Naive thymus-derived CD4-positive, alpha-beta T cell (primary cell): ENCODE measurements around the gene PPP1R7. TPM values are rescaled to one million over a fixed set of nuclear protein-coding genes. Genes with fewer than 3 reads are reported as not detected.

ENCODE experiments used
- ATAC-seq: fragments of 150-1000 bp; cut with Tn5 transposase; 2 replicates; pipeline ENCODE4 v1.10.0; 2021; ENCODE audit warnings: mild to moderate bottlenecking, moderate library complexity
- CTCF ChIA-PET: fragments of 350-600 bp; sonication (Branson Sonifier 250); formaldehyde crosslinking; loops from one replicate; lab custom pipeline; 2021; ENCODE audit warnings: antibody characterized with exemption; lab: Charles Lee
- POLR2A ChIA-PET: fragments of 350-600 bp; sonication (Branson Sonifier 250); formaldehyde crosslinking; loops from one replicate; lab custom pipeline; 2021; ENCODE audit warnings: antibody characterized with exemption, inconsistent platforms; lab: Charles Lee
- DNase-seq, 9 donors: peaks; one replicate each; pipeline versions ENCODE4 v3.0.0 to v3.0.0-alpha.2; 2020 to 2022; ENCODE audit warnings: mixed read lengths in 1 of 9
- H3K27ac ChIP-seq: one replicate; pipeline ENCODE4 v1.7.0; 2013; ENCODE audit warnings: mild to moderate bottlenecking, low read depth, low read length, moderate library complexity
- H3K27me3 ChIP-seq, 2 donors: one replicate each; pipeline ENCODE4 v1.7.0; 2013; ENCODE audit warnings: low read length in 2 of 2, mild to moderate bottlenecking in 2 of 2, moderate library complexity in 2 of 2; ENCODE audit not compliant: control insufficient read depth in 2 of 2, insufficient read depth in 2 of 2
- H3K36me3 ChIP-seq, 3 experiments: 1 replicate in 2 of 3; 2 replicates in 1 of 3; pipeline ENCODE4 v1.7.0; 2013; ENCODE audit warnings: low read length in 3 of 3, mild to moderate bottlenecking in 3 of 3, moderate library complexity in 1 of 3; ENCODE audit not compliant: insufficient read depth in 3 of 3, control insufficient read depth in 2 of 3
- H3K4me1 ChIP-seq, 2 donors: one replicate each; pipeline ENCODE4 v1.7.0; 2013; ENCODE audit warnings: low read length in 2 of 2, mild to moderate bottlenecking in 2 of 2, moderate library complexity in 1 of 2; ENCODE audit not compliant: control insufficient read depth in 2 of 2, insufficient read depth in 2 of 2
- H3K4me3 ChIP-seq: 2 replicates; pipeline ENCODE4 v1.7.0; 2013; ENCODE audit warnings: mild to moderate bottlenecking, low read length
- H3K9me3 ChIP-seq, 3 experiments: 1 replicate in 2 of 3; 2 replicates in 1 of 3; pipeline ENCODE4 v1.7.0; 2013; ENCODE audit warnings: low read length in 3 of 3; ENCODE audit not compliant: control insufficient read depth in 2 of 3
- H3K27ac Mint-ChIP-seq, 9 donors: one replicate each; pipeline ENCODE4 v1.8.0; 2020 to 2022; ENCODE audit warnings: mixed read lengths in 9 of 9, mild to moderate bottlenecking in 8 of 9, moderate library complexity in 5 of 9, inconsistent platforms in 2 of 9
- H3K27me3 Mint-ChIP-seq, 5 donors: one replicate each; pipeline ENCODE4 v1.8.0; 2021 to 2022; ENCODE audit warnings: mixed read lengths in 5 of 5, mild to moderate bottlenecking in 1 of 5
- H3K36me3 Mint-ChIP-seq, 5 donors: one replicate each; pipeline ENCODE4 v1.8.0; 2020 to 2022; ENCODE audit warnings: mixed read lengths in 5 of 5, mild to moderate bottlenecking in 3 of 5, inconsistent platforms in 1 of 5
- H3K4me1 Mint-ChIP-seq, 7 donors: one replicate each; pipeline ENCODE4 v1.8.0; 2020 to 2022; ENCODE audit warnings: mixed read lengths in 7 of 7, mild to moderate bottlenecking in 3 of 7, inconsistent platforms in 1 of 7
- H3K4me3 Mint-ChIP-seq, 10 donors: one replicate each; pipeline ENCODE4 v1.8.0; 2020 to 2022; ENCODE audit warnings: mild to moderate bottlenecking in 10 of 10, mixed read lengths in 10 of 10, moderate library complexity in 6 of 10, inconsistent platforms in 2 of 10
- H3K9me3 Mint-ChIP-seq, 11 donors: one replicate each; pipeline ENCODE4 v1.8.0; 2020 to 2022; ENCODE audit warnings: mixed read lengths in 11 of 11, mild to moderate bottlenecking in 4 of 11, inconsistent platforms in 1 of 11, moderate library complexity in 1 of 11
- intact Hi-C, 2 donors: fragments of 100-400 bp; cut with micrococcal nuclease; formaldehyde crosslinking; loops; one replicate each; pipeline ENCODE4 v1.15.1; 2023
- polyA plus RNA-seq, 2 donors: library from polyadenylated mRNA; unstranded; fragments of 300-500 nt; fragmentation: Illumina TruSeq; gene quantifications; one replicate each; pipeline ENCODE4 v1.2.3, GENCODE V29; 2021
- total RNA-seq, 6 experiments: library from RNA in 5 of 6; stranded (reverse) in 5 of 6; gene quantifications; 1 replicate in 5 of 6; 2 replicates in 1 of 6; pipeline ENCODE4 v1.2.3 and lab custom pipeline; 2021 to 2026

Gene PPP1R7
- total and polyA plus RNA-seq, 7 experiments from 2014 or later = 39.2 to 122 (median 59.0) TPM

DNA sequence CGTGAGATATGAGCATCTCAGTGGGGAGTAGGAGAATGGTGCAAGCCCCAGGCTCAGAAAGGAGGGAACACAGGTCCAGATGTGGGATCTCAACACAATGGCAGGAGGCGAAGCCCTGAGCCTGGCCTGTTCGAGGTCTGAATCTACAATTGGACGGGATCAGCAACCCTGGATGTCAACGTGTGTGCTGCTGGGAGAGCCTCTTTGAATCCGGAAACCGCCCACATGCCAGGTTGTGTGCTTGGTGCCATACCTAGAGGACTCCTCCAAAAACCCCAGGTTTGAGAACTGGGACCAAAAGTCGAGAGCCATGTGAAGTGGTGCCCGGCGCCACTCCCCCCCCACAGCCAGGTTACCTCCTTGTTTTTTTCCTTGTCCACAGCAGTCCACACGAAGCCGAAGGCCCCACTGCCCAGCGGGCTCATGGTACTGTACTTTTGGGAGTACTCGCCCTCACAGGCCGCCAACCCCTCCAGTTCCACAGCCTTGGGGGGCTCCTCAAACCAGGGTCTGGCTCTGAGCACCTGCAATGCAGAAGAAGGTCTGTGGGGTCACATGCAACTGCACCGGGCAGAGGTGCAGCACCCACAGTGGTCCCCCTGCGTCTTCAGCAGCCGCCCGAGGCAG lies 27.8 kb upstream of the PPP1R7 start:
- intact Hi-C loops = no loop called here
- no peaks in the 10 kb centered on the region for H3K9me3 Mint-ChIP-seq
- CTCF ChIA-PET = no interaction called here
- DNase-seq = no peak
- H3K36me3 Mint-ChIP-seq = peaks cover 9 to 42% (median 27%) of the 10 kb centered on the region in 5 donors
- no peaks in the 10 kb centered on the region for H3K27me3 ChIP-seq
- peaks cover 0 to 20% (median 7%) of the 10 kb centered on the region in 7 donors for H3K4me1 Mint-ChIP-seq
- no peaks in the 10 kb centered on the region for H3K9me3 ChIP-seq
- no peak for ATAC-seq
- H3K27ac Mint-ChIP-seq = peak overlapping the region in 3 of 9 donors; percentile 21 to 32 (median 22)
- no peaks in the 10 kb centered on the region for H3K27me3 Mint-ChIP-seq
- peaks cover 0 to 3% of the 10 kb centered on the region in 2 donors for H3K4me1 ChIP-seq
- peaks cover 0 to 29% (median 0%) of the 10 kb centered on the region in 3 experiments for H3K36me3 ChIP-seq
- no peak overlapping the region for H3K27ac ChIP-seq
- H3K4me3 Mint-ChIP-seq = no peak overlapping the region
- no peak overlapping the region for H3K4me3 ChIP-seq
- POLR2A ChIA-PET = interaction anchor here (1.1 kb wide), 1 partner anchor 10 kb away, joined by 3 read pairs; no protein-coding TSS in a partner anchor

DNA sequence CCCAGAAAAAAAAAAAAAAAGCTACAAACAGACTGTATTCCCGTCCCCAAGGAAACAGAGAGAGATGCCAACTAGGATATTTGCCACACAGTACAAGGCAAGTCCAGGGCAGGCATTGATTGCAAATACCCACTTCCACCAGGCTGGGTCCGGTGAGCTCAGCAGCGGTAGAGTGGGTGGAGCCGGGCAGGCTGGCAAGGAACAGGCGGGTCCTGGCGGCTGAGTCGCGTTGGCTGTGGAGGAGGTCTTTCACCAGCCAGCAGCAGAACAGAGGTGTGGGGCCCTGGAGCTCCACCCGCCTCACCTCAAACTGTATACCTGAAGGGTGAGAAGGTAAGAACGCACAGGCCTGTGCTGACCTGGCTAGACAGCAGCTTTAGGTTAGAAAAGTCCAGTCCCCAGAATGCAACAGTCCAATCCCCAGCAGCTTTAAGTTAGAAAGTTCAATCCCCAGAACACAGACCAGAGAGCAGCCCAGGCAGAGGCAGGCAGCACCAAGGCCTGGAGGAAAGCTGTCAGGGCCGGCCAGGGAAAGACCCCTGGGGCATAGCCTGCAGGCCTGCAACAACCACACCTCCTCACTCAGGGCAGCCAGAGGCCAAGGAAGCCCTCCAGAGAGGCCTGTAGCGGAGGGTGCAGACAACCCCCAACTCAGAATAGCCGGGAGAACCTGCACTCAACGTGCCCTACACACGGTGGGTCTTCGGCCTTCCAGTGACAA lies 26.3 kb upstream of the PPP1R7 start:
- intact Hi-C loops = no loop called here
- Mint-ChIP-seq H3K4me3 (peak overlapping the region in 1 of 10 donors; percentile 25), H3K27ac (peak overlapping the region in 3 of 9 donors; percentile 17 to 42 (median 20)), H3K27me3 (no peaks in the 10 kb centered on the region), H3K4me1 (peaks cover 0 to 34% (median 11%) of the 10 kb centered on the region in 7 donors), H3K9me3 (no peaks in the 10 kb centered on the region), H3K36me3 (peaks cover 4 to 32% (median 19%) of the 10 kb centered on the region in 5 donors)
- POLR2A ChIA-PET = interaction anchor here (0.8 to 1.4 kb wide), 3 partner anchors 14 to 127 kb away, joined by 3 to 4 read pairs (median 4); no protein-coding TSS in a partner anchor
- CTCF ChIA-PET = interaction anchor here (0.6 to 0.9 kb wide), 2 partner anchors 22 to 349 kb away, joined by 3 to 5 read pairs; partner anchors contain the start of gene MTERF4
- Histone ChIP-seq H3K27ac (no peak overlapping the region), H3K4me3 (no peak overlapping the region), H3K4me1 (peaks cover 0 to 11% of the 10 kb centered on the region in 2 donors), H3K27me3 (no peaks in the 10 kb centered on the region), H3K36me3 (peaks cover 0 to 29% (median 0%) of the 10 kb centered on the region in 3 experiments), H3K9me3 (no peaks in the 10 kb centered on the region)
- DNase-seq (no peak), ATAC-seq (peak; percentile 65)

DNA sequence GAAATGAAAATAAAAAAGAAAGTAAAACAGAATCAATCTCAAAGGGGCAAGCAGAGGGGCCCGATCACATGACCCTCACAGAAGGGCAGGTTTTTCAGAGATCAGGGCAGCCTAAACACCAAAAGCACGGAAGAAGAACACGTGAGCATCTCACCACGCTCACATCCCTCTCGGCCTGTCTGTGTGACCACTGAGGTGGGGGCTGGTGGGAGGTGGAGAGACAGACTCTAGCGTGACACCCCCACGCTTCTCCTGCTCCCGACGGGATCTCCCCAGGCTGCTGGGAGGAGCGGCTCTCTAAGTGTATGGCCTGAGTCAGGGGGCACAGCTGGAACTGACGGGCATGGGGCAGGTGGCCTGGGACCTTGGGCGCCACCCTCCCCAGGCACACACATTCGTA lies 24.6 kb upstream of the PPP1R7 start:
- Mint-ChIP-seq H3K36me3 (peaks cover 0 to 37% (median 17%) of the 10 kb centered on the region in 5 donors), H3K9me3 (no peaks in the 10 kb centered on the region), H3K27ac (no peak overlapping the region), H3K27me3 (no peaks in the 10 kb centered on the region), H3K4me1 (peaks cover 0 to 37% (median 11%) of the 10 kb centered on the region in 7 donors), H3K4me3 (no peak overlapping the region)
- no peaks in the 10 kb centered on the region for H3K27me3 ChIP-seq
- ATAC-seq (no peak), DNase-seq (no peak)
- intact Hi-C loops = no loop called here
- ChIA-PET POLR2A (interaction anchor here (0.7 kb wide), 1 partner anchor 15 kb away, joined by 3 read pairs; no protein-coding TSS in a partner anchor), CTCF (no interaction called here)
- H3K36me3 ChIP-seq = peaks cover 0 to 39% (median 0%) of the 10 kb centered on the region in 3 experiments
- no peak overlapping the region for H3K27ac ChIP-seq
- H3K4me1 ChIP-seq = peaks cover 0 to 11% of the 10 kb centered on the region in 2 donors
- H3K4me3 ChIP-seq = no peak overlapping the region
- H3K9me3 ChIP-seq = no peaks in the 10 kb centered on the region

DNA sequence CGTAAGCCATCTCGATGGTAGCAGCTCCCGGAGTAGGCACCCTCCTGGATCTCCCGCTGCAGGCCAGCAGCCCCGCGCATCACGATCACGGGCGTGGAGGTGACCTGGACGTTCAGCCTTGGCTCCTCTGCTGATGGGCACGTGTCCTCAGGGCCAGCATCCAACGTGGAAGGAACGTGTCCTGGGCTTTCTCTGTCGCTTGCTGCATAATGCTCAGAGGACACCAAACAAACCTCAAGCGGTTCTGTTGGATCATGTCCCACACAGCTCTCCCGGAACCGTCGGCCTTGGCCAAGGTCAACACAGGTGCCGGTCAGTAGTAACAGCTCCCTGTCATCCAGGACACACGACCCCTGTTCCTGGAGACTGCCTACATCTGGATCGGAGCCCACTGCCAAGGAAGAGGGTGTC lies 24.1 kb upstream of the PPP1R7 start:
- ATAC-seq (no peak), DNase-seq (no peak)
- Mint-ChIP-seq H3K27ac (peak overlapping the region in 1 of 9 donors; percentile 39), H3K4me3 (no peak overlapping the region), H3K36me3 (peaks cover 0 to 34% (median 14%) of the 10 kb centered on the region in 5 donors), H3K27me3 (no peaks in the 10 kb centered on the region), H3K9me3 (no peaks in the 10 kb centered on the region), H3K4me1 (peaks cover 0 to 37% (median 11%) of the 10 kb centered on the region in 7 donors)
- Histone ChIP-seq H3K27ac (no peak overlapping the region), H3K36me3 (peaks cover 0 to 36% (median 0%) of the 10 kb centered on the region in 3 experiments), H3K9me3 (no peaks in the 10 kb centered on the region), H3K4me1 (peaks cover 0 to 11% of the 10 kb centered on the region in 2 donors), H3K4me3 (no peak overlapping the region), H3K27me3 (no peaks in the 10 kb centered on the region)
- CTCF ChIA-PET = no interaction called here
- POLR2A ChIA-PET = no interaction called here
- intact Hi-C loops = no loop called here

DNA sequence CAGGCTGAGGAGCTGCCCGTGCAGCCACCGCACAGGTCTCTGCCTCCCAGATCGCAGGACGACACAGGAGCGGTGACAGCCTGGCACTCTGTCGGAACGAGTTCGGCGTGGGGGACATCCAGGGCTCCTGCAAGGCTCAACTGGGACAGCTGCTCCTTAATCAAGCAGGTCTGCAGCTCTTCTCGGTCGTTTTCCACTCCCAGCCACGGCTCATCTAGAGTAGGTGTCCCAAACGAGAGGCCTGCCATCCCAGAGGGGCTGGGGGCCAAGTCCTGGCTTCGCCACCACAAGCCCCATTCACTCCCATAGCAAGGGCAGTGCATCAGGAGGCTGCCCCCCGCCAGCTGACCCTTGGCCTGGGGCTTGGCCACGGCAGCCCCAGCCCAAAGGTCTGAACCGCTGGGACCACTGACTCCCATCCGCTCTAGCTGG lies 23.5 kb upstream of the PPP1R7 start:
- H3K4me3 Mint-ChIP-seq = no peak overlapping the region
- peak overlapping the region in 1 of 9 donors; percentile 96 for H3K27ac Mint-ChIP-seq
- peaks cover 0 to 37% (median 11%) of the 10 kb centered on the region in 7 donors for H3K4me1 Mint-ChIP-seq
- Histone ChIP-seq H3K4me3 (no peak overlapping the region), H3K9me3 (no peaks in the 10 kb centered on the region), H3K4me1 (peaks cover 0 to 11% of the 10 kb centered on the region in 2 donors), H3K27ac (no peak overlapping the region), H3K27me3 (no peaks in the 10 kb centered on the region), H3K36me3 (peaks cover 0 to 36% (median 0%) of the 10 kb centered on the region in 3 experiments)
- CTCF ChIA-PET = no interaction called here
- H3K9me3 Mint-ChIP-seq = no peaks in the 10 kb centered on the region
- intact Hi-C loops = no loop called here
- peaks cover 0 to 28% (median 8%) of the 10 kb centered on the region in 5 donors for H3K36me3 Mint-ChIP-seq
- H3K27me3 Mint-ChIP-seq = no peaks in the 10 kb centered on the region
- no peak for DNase-seq
- POLR2A ChIA-PET = no interaction called here
- no peak for ATAC-seq

DNA sequence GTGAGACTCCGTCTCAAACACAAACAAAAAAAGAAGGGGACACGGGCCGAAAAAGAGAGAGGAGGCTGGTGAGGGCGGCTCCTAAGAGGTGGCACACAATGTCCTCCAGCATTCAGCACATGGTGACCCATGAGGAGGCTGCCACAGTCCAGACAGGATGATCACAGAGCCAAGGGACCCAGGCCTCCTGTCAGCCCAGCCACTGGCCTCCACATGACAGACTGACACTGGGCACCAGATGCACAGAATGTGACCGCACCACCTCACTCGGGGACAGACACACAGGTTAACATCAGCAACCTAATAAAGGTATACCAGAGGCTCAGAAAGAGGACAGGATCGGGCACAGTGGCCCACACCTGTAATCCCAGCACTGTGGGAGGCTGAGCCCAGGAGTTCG lies 22.0 kb upstream of the PPP1R7 start:
- H3K9me3 ChIP-seq = no peaks in the 10 kb centered on the region
- H3K36me3 Mint-ChIP-seq = peaks cover 5 to 31% (median 13%) of the 10 kb centered on the region in 5 donors
- no peak for DNase-seq
- ChIA-PET POLR2A (no interaction called here), CTCF (no interaction called here)
- H3K27ac ChIP-seq = peak overlapping the region; percentile 29
- H3K9me3 Mint-ChIP-seq = no peaks in the 10 kb centered on the region
- no peak for ATAC-seq
- H3K4me1 Mint-ChIP-seq = peaks cover 0 to 37% (median 11%) of the 10 kb centered on the region in 7 donors
- peaks cover 0 to 35% (median 0%) of the 10 kb centered on the region in 3 experiments for H3K36me3 ChIP-seq
- H3K27me3 ChIP-seq = no peaks in the 10 kb centered on the region
- H3K4me1 ChIP-seq = peaks cover 0 to 11% of the 10 kb centered on the region in 2 donors
- no peaks in the 10 kb centered on the region for H3K27me3 Mint-ChIP-seq
- H3K4me3 ChIP-seq = no peak overlapping the region
- H3K27ac Mint-ChIP-seq = peak overlapping the region in 6 of 9 donors; percentile 22 to 96 (median 74)
- intact Hi-C loops = no loop called here
- H3K4me3 Mint-ChIP-seq = peak overlapping the region in 1 of 10 donors; percentile 58
